IMR-90 (cell line): ENCODE data around the gene TMIGD1. TPM values are rescaled to one million over a fixed set of nuclear protein-coding genes. Genes with fewer than 3 reads are reported as not detected.
A peak's percentile ranks its signal among the peaks of the same experiment; 100 is the strongest.

Experiments used
- ATAC-seq: fragments of 200-7000 bp; cut with Tn5 transposase; 2 replicates; pipeline ENCODE4 v1.9.1; 2020; ENCODE audit warnings: low read depth, mild to moderate bottlenecking, moderate library complexity
- BruUV-seq: library from RNA; stranded (reverse); fragments of 400-500 nt; replicated peaks from 2 replicates; lab custom pipeline; 2021; lab: Mats Ljungman, UMichigan
- CTCF ChIA-PET: fragments of 300-600 bp; formaldehyde crosslinking; extraction: SDS; loops from one replicate; lab custom pipeline; 2021; ENCODE audit warnings: antibody characterized with exemption; lab: Yijun Ruan, JAX
- POLR2A ChIA-PET: fragments of 300-600 bp; sonication (Branson Sonifier 250); formaldehyde crosslinking; loops from one replicate; lab custom pipeline; 2022; ENCODE audit warnings: antibody characterized with exemption; ENCODE audit not compliant: unreplicated experiment; lab: Charles Lee
- DNase-seq: peaks from one replicate; pipeline ENCODE4 v3.0.0; 2013
- H2AFZ ChIP-seq: replicated peaks from 2 replicates; pipeline ENCODE3; 2013; ENCODE audit warnings: low read length, mild to moderate bottlenecking; ENCODE audit not compliant: poor library complexity
- H2AK5ac ChIP-seq: 2 replicates; pipeline ENCODE4 v1.6.1; 2013; ENCODE audit warnings: low read depth, low read length, inconsistent platforms
- H2AK9ac ChIP-seq: replicated peaks from 2 replicates; pipeline ENCODE3; 2013; ENCODE audit warnings: mild to moderate bottlenecking, low read depth, low read length, moderate library complexity; ENCODE audit not compliant: poor library complexity
- H2BK120ac ChIP-seq: 2 replicates; pipeline ENCODE4 v1.6.1; 2013; ENCODE audit warnings: low read depth, low read length, inconsistent platforms
- H2BK15ac ChIP-seq: 3 replicates; pipeline ENCODE4 v1.6.1; 2013; ENCODE audit warnings: low read depth, low read length, inconsistent platforms
- H2BK20ac ChIP-seq: 2 replicates; pipeline ENCODE4 v1.6.1; 2013; ENCODE audit warnings: low read depth, mild to moderate bottlenecking, inconsistent platforms, low read length, moderate library complexity
- H2BK5ac ChIP-seq: 2 replicates; pipeline ENCODE4 v1.6.1; 2013; ENCODE audit warnings: mild to moderate bottlenecking, low read depth, low read length, inconsistent platforms; ENCODE audit not compliant: poor library complexity, severe bottlenecking
- H3K14ac ChIP-seq: replicated peaks from 2 replicates; pipeline ENCODE4 v1.6.1; 2013; ENCODE audit warnings: low read depth, low read length, inconsistent platforms
- H3K18ac ChIP-seq: 2 replicates; pipeline ENCODE4 v1.6.1; 2013; ENCODE audit warnings: low read depth, low read length, control low read depth
- H3K23ac ChIP-seq: 2 replicates; pipeline ENCODE4 v1.6.1; 2013; ENCODE audit warnings: low read depth, low read length, inconsistent platforms
- H3K27ac ChIP-seq: 2 replicates; pipeline ENCODE4 v1.5.1; 2013; ENCODE audit warnings: mild to moderate bottlenecking, control low read depth, low read length; ENCODE audit not compliant: insufficient read depth
- H3K27me3 ChIP-seq: 2 replicates; pipeline ENCODE4 v1.6.1; 2013; ENCODE audit warnings: low read length; ENCODE audit not compliant: control insufficient read depth, insufficient read depth
- H3K36me3 ChIP-seq: 2 replicates; pipeline ENCODE4 v1.6.1; 2013; ENCODE audit warnings: low read length, mixed read lengths; ENCODE audit not compliant: control insufficient read depth, insufficient read depth
- H3K4ac ChIP-seq: 2 replicates; pipeline ENCODE4 v1.6.1; 2013; ENCODE audit warnings: low read depth, low read length, inconsistent platforms
- H3K4me1 ChIP-seq: 2 replicates; pipeline ENCODE4 v1.6.1; 2013; ENCODE audit warnings: low read length, mixed read lengths; ENCODE audit not compliant: control insufficient read depth, insufficient read depth
- H3K4me2 ChIP-seq: 2 replicates; pipeline ENCODE4 v1.6.1; 2013; ENCODE audit warnings: low read depth, mild to moderate bottlenecking, control low read depth, low read length, moderate library complexity
- H3K4me3 ChIP-seq: 2 replicates; pipeline ENCODE4 v1.5.1; 2013; ENCODE audit warnings: low read depth, mild to moderate bottlenecking, control low read depth, low read length, moderate library complexity; ENCODE audit not compliant: insufficient read depth
- H3K56ac ChIP-seq: 2 replicates; pipeline ENCODE4 v1.6.1; 2013; ENCODE audit warnings: low read length, inconsistent platforms; ENCODE audit not compliant: insufficient read depth; ENCODE audit errors: extremely low read depth
- H3K79me1 ChIP-seq, 2 experiments: 2 replicates each; pipeline ENCODE4 v1.6.1; 2013; ENCODE audit warnings: low read length in 2 of 2, inconsistent platforms in 1 of 2, low read depth in 1 of 2
- H3K9ac ChIP-seq: 2 replicates; pipeline ENCODE4 v1.6.1; 2013; ENCODE audit warnings: low read depth, low read length, control low read depth
- H3K9me1 ChIP-seq: 2 replicates; pipeline ENCODE4 v1.6.1; 2013; ENCODE audit warnings: low read length, inconsistent platforms; ENCODE audit not compliant: insufficient read depth
- H3K9me3 ChIP-seq: 2 replicates; pipeline ENCODE4 v1.6.1; 2013; ENCODE audit warnings: low read length; ENCODE audit not compliant: control insufficient read depth, insufficient read depth
- H4K20me1 ChIP-seq: 2 replicates; pipeline ENCODE4 v1.6.1; 2013; ENCODE audit warnings: low read length, inconsistent platforms; ENCODE audit not compliant: insufficient read depth
- H4K5ac ChIP-seq: 2 replicates; pipeline ENCODE4 v1.6.1; 2013; ENCODE audit warnings: mild to moderate bottlenecking, low read depth, low read length, control low read depth
- H4K8ac ChIP-seq, 2 experiments: 2 replicates each; pipeline ENCODE4 v1.6.1; 2013; ENCODE audit warnings: low read depth in 2 of 2, low read length in 2 of 2, control low read depth in 1 of 2, inconsistent platforms in 1 of 2
- H4K91ac ChIP-seq: 2 replicates; pipeline ENCODE4 v1.6.1; 2013; ENCODE audit warnings: low read depth, low read length, inconsistent platforms; ENCODE audit not compliant: insufficient read depth
- CHD1 ChIP-seq: IDR thresholded peaks from 2 replicates; pipeline ENCODE4 v1.6.1; 2012; ENCODE audit warnings: low read depth, low read length, improper control_type of control experiment
- MAZ ChIP-seq: IDR thresholded peaks from 2 replicates; pipeline ENCODE4 v1.6.1; 2012; ENCODE audit warnings: low read depth, mild to moderate bottlenecking, low read length, improper control_type of control experiment, moderate library complexity, borderline replicate concordance
- NFE2L2 ChIP-seq: fragments of 150-350 bp; IDR thresholded peaks from 2 replicates; pipeline ENCODE4 v1.6.1; 2016; ENCODE audit warnings: low read depth, mild to moderate bottlenecking, low read length
- POLR2A ChIP-seq: IDR thresholded peaks from 2 replicates; pipeline ENCODE4 v1.6.1; 2012; ENCODE audit warnings: mild to moderate bottlenecking, low read depth, low read length
- RAD21 ChIP-seq: IDR thresholded peaks from 2 replicates; pipeline ENCODE4 v1.6.1; 2012; ENCODE audit warnings: low read length, improper control_type of control experiment
- RFX5 ChIP-seq: IDR thresholded peaks from 2 replicates; pipeline ENCODE4 v1.8.0; 2012; ENCODE audit warnings: low read depth, mild to moderate bottlenecking, low read length, moderate library complexity
- USF2 ChIP-seq: fragments of 150-350 bp; IDR thresholded peaks from 2 replicates; pipeline ENCODE4 v1.6.1; 2017; ENCODE audit warnings: mild to moderate bottlenecking, antibody characterized with exemption, low read length, low read depth
- WGBS, 2 experiments: methylation state at CpG; one replicate each; pipeline versions ENCODE4 v1.1.5 to v1.1.7; 2013; ENCODE audit warnings: missing lambda C conversion rate in 2 of 2; ENCODE audit not compliant: insufficient read length in 1 of 2; ENCODE audit errors: extremely low coverage in 2 of 2; 5-methylcytosine and 5-hydroxymethylcytosine counted together
- dilution Hi-C: fragments of 300-500 bp; cut with HindIII; formaldehyde crosslinking; loops from one replicate; pipeline ENCODE4 v1.14.3; 2018; ENCODE audit warnings: low sequenced_read_pairs; ENCODE audit not compliant: unreplicated experiment
- in situ Hi-C: fragments of 300-500 bp; cut with MboI; formaldehyde crosslinking; loops from 3 replicates; pipeline ENCODE4 v1.14.3; 2019; ENCODE audit warnings: low sequenced_read_pairs, inconsistent platforms, mixed read lengths
- intact Hi-C: fragments of 100-400 bp; cut with micrococcal nuclease; formaldehyde crosslinking; loops from 2 replicates; pipeline ENCODE4 v1.10.0; 2022
- polyA plus RNA-seq, 3 experiments: library from polyadenylated mRNA; depleted of rRNA; stranded (reverse); fragments of >200 nt; gene quantifications; 2 replicates each; pipeline ENCODE4 v1.2.3, GENCODE V29; 2012; ENCODE audit warnings: low replicate concordance in 1 of 3
- total RNA-seq: library from RNA; depleted of rRNA; stranded (reverse); fragments of >200 nt; gene quantifications from 2 replicates; pipeline ENCODE4 v1.2.3, GENCODE V29; 2012

The TMIGD1 gene
- total and polyA plus RNA-seq, 2 of the 4 experiments (the other 2 are of a cell fraction), result not detected

GRCh38 chr17:30378825-30379302 lies 45.0 kb upstream of the TMIGD1 start, which contains the start of gene CPD:
Gene CPD, plus strand, starts transcription at chr17:30378927. Its CDS starts 54 bp downstream, at chr17:30378981.
- ChIA-PET POLR2A (no interaction called here), CTCF (interaction anchor here (0.6 kb wide), 1 partner anchor 23 kb away, joined by 6 read pairs; no protein-coding TSS in a partner anchor)
- Histone ChIP-seq H2AK9ac (peak within 1 kb of the TSS; percentile 76), H2BK5ac (peak within 1 kb of the TSS; percentile 77), H2BK120ac (peak within 1 kb of the TSS; percentile 92), H3K14ac (peak within 1 kb of the TSS; percentile 99), H3K4me3 (peak within 1 kb of the TSS; percentile 66), H3K27ac (peak within 1 kb of the TSS; percentile 70), H2BK15ac (peak within 1 kb of the TSS; percentile 45; the same call in 2 of the 3 replicates), H4K8ac (peak within 1 kb of the TSS; percentile 32 to 89), H2AK5ac (peak within 1 kb of the TSS; percentile 33), H4K5ac (peak within 1 kb of the TSS; percentile 78), H3K9ac (peak within 1 kb of the TSS; percentile 89), H2AFZ (peak within 1 kb of the TSS; percentile 93), H4K91ac (peak within 1 kb of the TSS; percentile 29), H3K23ac (peak within 1 kb of the TSS; percentile 87), H4K20me1 (peaks cover 20% of the 10 kb centered on the region; the same call in 1 of the 2 replicates), H3K9me3 (no peaks in the 10 kb centered on the region), H2BK20ac (peak within 1 kb of the TSS; percentile 76; the same call in 1 of the 2 replicates), H3K56ac (peak within 1 kb of the TSS; percentile 81), H3K4me2 (peak within 1 kb of the TSS; percentile 99), H3K36me3 (no peaks in the 10 kb centered on the region), H3K4ac (peak within 1 kb of the TSS; percentile 84), H3K79me1 (peaks cover 8 to 31% of the 10 kb centered on the region in 2 experiments), H3K18ac (peak within 1 kb of the TSS; percentile 88), H3K4me1 (peaks cover 15% of the 10 kb centered on the region), H3K9me1 (peaks cover 10% of the 10 kb centered on the region), H3K27me3 (no peaks in the 10 kb centered on the region)
- intact Hi-C loops, result loop anchor here (5.0 kb wide), 1 partner anchor 87 kb away; the partner anchor contains the start of gene BLMH
- 0% methylated on average over 26 of the region's 59 CpGs; no CpG with 5 or more reads in 1 of the 2 experiments for WGBS, 2 experiments
- in situ Hi-C loops, result no loop called here
- peak; percentile 92 for DNase-seq
- BruUV-seq, result no TSS peak
- TF ChIP-seq CHD1, result no peak; the same call in 1 of the 2 replicates
- TF ChIP-seq RAD21, result no peak
- no peak for TF ChIP-seq USF2
- TF ChIP-seq MAZ, result peak; percentile 97
- 0 out of 2 replicates have a peak, but pooled peaks have one; percentile 16 for TF ChIP-seq RFX5
- no peak for TF ChIP-seq NFE2L2
- TF ChIP-seq POLR2A, result peak; percentile 87
- dilution Hi-C loops, result no loop called here
- peak; percentile 95 for ATAC-seq
